Measurements from ENCODE around the gene TARS3.
A peak's percentile ranks its signal among the peaks of the same experiment; 100 is the strongest.

TARS3 gene

DNA sequence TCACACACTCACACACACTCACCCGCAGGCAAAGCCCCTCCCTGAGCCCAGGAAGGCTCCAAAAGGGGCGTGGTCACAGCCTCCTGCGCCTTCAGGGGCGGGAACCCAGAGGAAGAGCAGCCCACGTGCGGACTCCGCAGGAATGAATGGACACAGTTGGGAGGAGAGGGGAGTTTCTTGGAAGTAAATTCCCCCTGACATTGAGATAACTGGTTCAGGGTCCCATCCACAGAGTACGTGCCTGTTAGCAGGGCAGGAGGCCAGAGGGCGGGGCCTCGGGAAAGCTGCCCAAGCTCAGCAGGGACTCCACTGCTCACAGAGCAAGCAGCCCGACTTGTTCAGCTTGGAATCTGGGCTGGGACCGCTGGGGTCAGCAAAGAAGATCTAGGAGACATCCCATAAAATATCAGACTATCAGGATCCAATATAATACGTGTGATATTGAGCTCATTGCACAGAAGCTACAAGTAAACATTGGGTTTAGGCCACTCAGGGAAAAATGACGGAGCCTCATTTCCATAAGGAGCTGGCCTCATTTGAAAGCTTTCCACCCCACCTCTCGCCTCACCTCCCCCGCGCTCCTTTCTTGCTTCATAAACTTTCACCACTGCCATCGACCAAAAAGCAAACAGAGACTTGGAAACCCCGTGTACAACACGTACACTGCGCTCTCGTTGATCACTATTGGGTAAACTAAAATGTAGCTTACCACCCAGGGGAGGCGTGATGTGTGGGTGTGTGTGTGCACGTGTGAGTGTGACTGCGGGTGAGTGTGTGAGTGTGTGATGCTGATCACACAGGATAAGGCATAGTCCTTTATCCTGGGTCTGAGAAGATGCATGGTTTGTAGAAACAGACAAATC is 108.1 kb downstream of the TARS3 start:
- Histone ChIP-seq H2BK120ac (ENCODE audit: low read depth, low read length) (peak overlapping the region; percentile 44), H3K4me3 (ENCODE audit: low read length in 2 of 2) (no peak overlapping the region), H3K9ac (ENCODE audit: low read depth, low read length, poor library complexity) (no peak overlapping the region), H3K4me2 (ENCODE audit: insufficient read depth, low read length, poor library complexity, severe bottlenecking) (peak overlapping the region; percentile 52), H3K36me3 (replicated peaks in 1 of 2; ENCODE audit: control insufficient read depth in 2 of 2, insufficient read depth in 2 of 2, low read length in 2 of 2) (no peaks in the 10 kb centered on the region), H2BK15ac (ENCODE audit: low read length) (no peak overlapping the region), H3K4me1 (ENCODE audit: control insufficient read depth in 2 of 2, insufficient read depth in 1 of 2, low read depth in 1 of 2, low read length in 2 of 2) (peaks cover 17 to 30% of the 10 kb centered on the region in 2 donors), H3K27me3 (ENCODE audit: control insufficient read depth in 3 of 3, insufficient read depth in 3 of 3, low read depth in 1 of 3, low read length in 3 of 3) (no peaks in the 10 kb centered on the region), H3K27ac (replicated peaks; ENCODE audit: low read length) (no peak overlapping the region), H2AK5ac (ENCODE audit: low read depth, low read length) (no peak overlapping the region), H2BK5ac (ENCODE audit: low read length) (no peak overlapping the region), H3K79me1 (ENCODE audit: low read depth, low read length) (no peaks in the 10 kb centered on the region), H3K23ac (ENCODE audit: low read depth, low read length, poor library complexity) (no peak overlapping the region), H3K18ac (ENCODE audit: low read length) (peak overlapping the region; percentile 90), H3K9me3 (replicated peaks in 1 of 2; ENCODE audit: control insufficient read depth in 2 of 2, insufficient read depth in 1 of 2, low read depth in 1 of 2, low read length in 2 of 2) (no peaks in the 10 kb centered on the region), H2AFZ (ENCODE audit: low read length) (peak overlapping the region; percentile 73), H3K4ac (ENCODE audit: low read length) (no peak overlapping the region), H2BK12ac (ENCODE audit: low read length) (peak overlapping the region; percentile 33), H4K8ac (ENCODE audit: low read depth, low read length) (peak overlapping the region; percentile 29), H4K91ac (ENCODE audit: low read depth, low read length, poor library complexity) (no peak overlapping the region), H3K14ac (ENCODE audit: low read length) (peak overlapping the region; percentile 25)
- peak; percentile 67 for DNase-seq (ENCODE audit: low spot score)
- WGBS, 2 donors (ENCODE audit: extremely low coverage in 2 of 2, insufficient read length in 2 of 2, insufficient replicate concordance in 1 of 2), result no CpG with 5 or more reads among the region's 25 CpGs

DNA sequence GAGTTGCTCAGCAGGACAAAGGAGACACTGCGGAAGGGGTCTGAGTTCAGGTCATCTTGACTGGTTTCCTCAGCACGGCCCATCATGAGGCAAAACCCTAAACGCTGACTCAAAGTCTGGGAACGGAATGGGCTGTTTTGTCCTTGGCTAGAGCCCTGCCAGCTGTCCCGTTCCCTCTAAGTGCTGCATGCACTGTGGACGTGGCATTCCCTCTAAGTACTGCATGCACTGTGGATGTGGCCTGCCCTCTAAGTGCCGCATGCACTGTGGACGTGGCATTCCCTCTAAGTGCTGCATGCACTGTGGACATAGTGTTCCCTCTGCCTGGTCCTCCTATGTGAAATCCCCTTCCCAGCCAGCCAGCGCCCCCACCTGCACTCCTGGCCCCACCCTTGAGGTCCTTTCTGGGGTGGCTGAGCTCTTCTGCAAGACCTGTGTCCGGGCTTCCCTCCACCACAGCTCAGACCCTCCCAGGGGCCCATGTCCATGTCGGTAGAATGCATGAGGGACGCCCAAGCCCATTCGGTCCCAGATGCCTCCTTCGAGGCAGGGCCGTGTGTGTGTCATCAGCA is 108.8 kb downstream of the TARS3 start:
- Histone ChIP-seq H2BK5ac (ENCODE audit: low read length) (no peak overlapping the region), H3K18ac (ENCODE audit: low read length) (peak overlapping the region; percentile 90), H2BK15ac (ENCODE audit: low read length) (peak overlapping the region; percentile 99), H3K79me1 (ENCODE audit: low read depth, low read length) (no peaks in the 10 kb centered on the region), H3K27me3 (ENCODE audit: control insufficient read depth in 3 of 3, insufficient read depth in 3 of 3, low read depth in 1 of 3, low read length in 3 of 3) (no peaks in the 10 kb centered on the region), H2BK12ac (ENCODE audit: low read length) (peak overlapping the region; percentile 46), H4K91ac (ENCODE audit: low read depth, low read length, poor library complexity) (no peak overlapping the region), H2AK5ac (ENCODE audit: low read depth, low read length) (peak overlapping the region; percentile 88), H3K4me2 (ENCODE audit: insufficient read depth, low read length, poor library complexity, severe bottlenecking) (peak overlapping the region; percentile 52), H3K14ac (ENCODE audit: low read length) (peak overlapping the region; percentile 25), H3K4me1 (ENCODE audit: control insufficient read depth in 2 of 2, insufficient read depth in 1 of 2, low read depth in 1 of 2, low read length in 2 of 2) (peaks cover 17 to 30% of the 10 kb centered on the region in 2 donors), H4K8ac (ENCODE audit: low read depth, low read length) (peak overlapping the region; percentile 29), H3K4ac (ENCODE audit: low read length) (no peak overlapping the region), H2BK120ac (ENCODE audit: low read depth, low read length) (peak overlapping the region; percentile 44), H3K4me3 (ENCODE audit: low read length in 2 of 2) (no peak overlapping the region), H3K36me3 (replicated peaks in 1 of 2; ENCODE audit: control insufficient read depth in 2 of 2, insufficient read depth in 2 of 2, low read length in 2 of 2) (no peaks in the 10 kb centered on the region), H3K27ac (replicated peaks; ENCODE audit: low read length) (no peak overlapping the region), H2AFZ (ENCODE audit: low read length) (peak overlapping the region; percentile 73), H3K9ac (ENCODE audit: low read depth, low read length, poor library complexity) (peak overlapping the region; percentile 80), H3K23ac (ENCODE audit: low read depth, low read length, poor library complexity) (peak overlapping the region; percentile 59), H3K9me3 (replicated peaks in 1 of 2; ENCODE audit: control insufficient read depth in 2 of 2, insufficient read depth in 1 of 2, low read depth in 1 of 2, low read length in 2 of 2) (no peaks in the 10 kb centered on the region)
- no CpG with 5 or more reads among the region's 15 CpGs for WGBS, 2 donors (ENCODE audit: extremely low coverage in 2 of 2, insufficient read length in 2 of 2, insufficient replicate concordance in 1 of 2)
- no peak for DNase-seq (ENCODE audit: low spot score)

DNA sequence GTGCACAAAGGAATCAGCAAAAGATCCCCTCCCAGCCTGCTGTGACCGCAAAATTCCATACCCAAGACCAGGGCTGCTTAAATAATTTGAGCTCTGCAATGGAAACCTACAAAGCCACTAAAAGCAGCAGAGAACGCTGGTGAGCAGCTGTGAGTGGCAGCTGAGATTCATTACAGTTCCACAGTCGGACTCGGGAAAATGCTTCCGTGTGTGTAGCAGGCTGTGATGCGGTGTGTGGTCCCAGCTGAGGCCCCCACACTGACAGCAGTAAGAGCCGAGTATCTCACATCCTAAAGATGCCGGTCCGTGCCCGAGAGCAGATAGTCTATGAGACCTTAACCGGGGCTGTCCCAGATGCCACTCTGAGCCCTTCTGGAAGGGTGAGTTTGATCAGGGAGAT is 109.5 kb downstream of the TARS3 start:
- H3K18ac ChIP-seq (ENCODE audit: low read length), result no peak overlapping the region
- H3K14ac ChIP-seq (ENCODE audit: low read length), result no peak overlapping the region
- no peak overlapping the region for H2BK15ac ChIP-seq (ENCODE audit: low read length)
- no peak overlapping the region for H2BK120ac ChIP-seq (ENCODE audit: low read depth, low read length)
- no peaks in the 10 kb centered on the region for H3K36me3 ChIP-seq (replicated peaks in 1 of 2; ENCODE audit: control insufficient read depth in 2 of 2, insufficient read depth in 2 of 2, low read length in 2 of 2)
- H3K4me2 ChIP-seq (ENCODE audit: insufficient read depth, low read length, poor library complexity, severe bottlenecking), result no peak overlapping the region
- H3K27me3 ChIP-seq (ENCODE audit: control insufficient read depth in 3 of 3, insufficient read depth in 3 of 3, low read depth in 1 of 3, low read length in 3 of 3), result no peaks in the 10 kb centered on the region
- DNase-seq (ENCODE audit: low spot score), result no peak
- no peak overlapping the region for H4K8ac ChIP-seq (ENCODE audit: low read depth, low read length)
- no peak overlapping the region for H3K4ac ChIP-seq (ENCODE audit: low read length)
- H3K4me3 ChIP-seq (ENCODE audit: low read length in 2 of 2), result no peak overlapping the region
- H3K9ac ChIP-seq (ENCODE audit: low read depth, low read length, poor library complexity), result no peak overlapping the region
- no CpG with 5 or more reads among the region's 11 CpGs for WGBS, 2 donors (ENCODE audit: extremely low coverage in 2 of 2, insufficient read length in 2 of 2, insufficient replicate concordance in 1 of 2)
- peak overlapping the region; percentile 88 for H2AK5ac ChIP-seq (ENCODE audit: low read depth, low read length)
- no peak overlapping the region for H3K23ac ChIP-seq (ENCODE audit: low read depth, low read length, poor library complexity)
- H3K27ac ChIP-seq (replicated peaks; ENCODE audit: low read length), result no peak overlapping the region
- peaks cover 17 to 30% of the 10 kb centered on the region in 2 donors for H3K4me1 ChIP-seq (ENCODE audit: control insufficient read depth in 2 of 2, insufficient read depth in 1 of 2, low read depth in 1 of 2, low read length in 2 of 2)
- H2AFZ ChIP-seq (ENCODE audit: low read length), result no peak overlapping the region
- H4K91ac ChIP-seq (ENCODE audit: low read depth, low read length, poor library complexity), result no peak overlapping the region
- H3K79me1 ChIP-seq (ENCODE audit: low read depth, low read length), result no peaks in the 10 kb centered on the region
- H2BK5ac ChIP-seq (ENCODE audit: low read length), result no peak overlapping the region
- H3K9me3 ChIP-seq (replicated peaks in 1 of 2; ENCODE audit: control insufficient read depth in 2 of 2, insufficient read depth in 1 of 2, low read depth in 1 of 2, low read length in 2 of 2), result no peaks in the 10 kb centered on the region
- no peak overlapping the region for H2BK12ac ChIP-seq (ENCODE audit: low read length)

DNA sequence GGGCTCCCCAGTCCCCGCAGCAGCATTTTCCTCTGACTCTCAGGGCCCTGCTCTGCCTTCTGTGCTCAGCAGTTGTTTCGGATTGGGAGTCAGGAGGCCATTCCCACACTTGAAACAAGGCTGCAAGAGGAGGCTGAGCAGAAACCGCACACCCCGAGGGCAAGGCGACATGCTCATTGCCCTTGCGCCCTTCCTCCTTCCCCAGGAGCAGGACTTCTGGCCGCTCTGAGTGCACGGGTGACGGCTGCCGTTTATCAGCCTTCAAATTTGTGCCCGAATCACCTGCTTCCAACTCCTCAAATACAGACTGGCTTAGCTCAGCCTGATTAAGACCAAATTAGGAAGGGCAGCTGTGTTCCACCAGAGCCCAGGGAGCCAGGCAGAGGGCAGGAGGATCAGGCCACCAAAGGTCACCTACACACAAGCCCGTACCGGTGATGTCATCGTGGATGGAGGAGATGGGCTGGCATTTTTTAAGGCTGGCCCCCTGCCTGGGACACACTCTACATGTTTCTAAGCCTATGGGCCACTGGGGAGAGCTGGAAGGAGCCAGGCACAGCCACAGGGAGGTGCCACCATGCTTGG is 110.2 kb downstream of the TARS3 start:
- Histone ChIP-seq H3K4me2 (ENCODE audit: insufficient read depth, low read length, poor library complexity, severe bottlenecking) (no peak overlapping the region), H2BK15ac (ENCODE audit: low read length) (peak overlapping the region; percentile 82), H2AK5ac (ENCODE audit: low read depth, low read length) (peak overlapping the region; percentile 39), H3K4me3 (ENCODE audit: low read length in 2 of 2) (no peak overlapping the region), H3K27ac (replicated peaks; ENCODE audit: low read length) (no peak overlapping the region), H3K36me3 (replicated peaks in 1 of 2; ENCODE audit: control insufficient read depth in 2 of 2, insufficient read depth in 2 of 2, low read length in 2 of 2) (no peaks in the 10 kb centered on the region), H3K27me3 (ENCODE audit: control insufficient read depth in 3 of 3, insufficient read depth in 3 of 3, low read depth in 1 of 3, low read length in 3 of 3) (no peaks in the 10 kb centered on the region), H3K79me1 (ENCODE audit: low read depth, low read length) (no peaks in the 10 kb centered on the region), H2BK5ac (ENCODE audit: low read length) (no peak overlapping the region), H3K9ac (ENCODE audit: low read depth, low read length, poor library complexity) (no peak overlapping the region), H3K9me3 (replicated peaks in 1 of 2; ENCODE audit: control insufficient read depth in 2 of 2, insufficient read depth in 1 of 2, low read depth in 1 of 2, low read length in 2 of 2) (no peaks in the 10 kb centered on the region), H4K8ac (ENCODE audit: low read depth, low read length) (no peak overlapping the region), H3K18ac (ENCODE audit: low read length) (peak overlapping the region; percentile 65), H3K23ac (ENCODE audit: low read depth, low read length, poor library complexity) (peak overlapping the region; percentile 40), H4K91ac (ENCODE audit: low read depth, low read length, poor library complexity) (no peak overlapping the region), H2AFZ (ENCODE audit: low read length) (peak overlapping the region; percentile 52), H3K4ac (ENCODE audit: low read length) (no peak overlapping the region), H2BK120ac (ENCODE audit: low read depth, low read length) (no peak overlapping the region), H3K4me1 (ENCODE audit: control insufficient read depth in 2 of 2, insufficient read depth in 1 of 2, low read depth in 1 of 2, low read length in 2 of 2) (peaks cover 17 to 30% of the 10 kb centered on the region in 2 donors), H2BK12ac (ENCODE audit: low read length) (no peak overlapping the region), H3K14ac (ENCODE audit: low read length) (no peak overlapping the region)
- no CpG with 5 or more reads among the region's 14 CpGs for WGBS, 2 donors (ENCODE audit: extremely low coverage in 2 of 2, insufficient read length in 2 of 2, insufficient replicate concordance in 1 of 2)
- no peak for DNase-seq (ENCODE audit: low spot score)
